HG03565 (cell line): ENCODE measurements around the gene CACNA1H.

ENCODE experiments used
- ATAC-seq: cut with Tn5 transposase; IDR thresholded peaks from one replicate; pipeline ENCODE4 v1.9.1; 2021; ENCODE audit warnings: mild to moderate bottlenecking, moderate library complexity; ENCODE audit not compliant: unreplicated experiment

Gene CACNA1H

GRCh38 chr16:1206326-1206725 lies 53.4 kb downstream of the CACNA1H start:
- ATAC-seq = no peak

GRCh38 chr16:1206786-1207185 lies 53.9 kb downstream of the CACNA1H start:
- ATAC-seq = no peak

- ATAC-seq = no peak
Observed at GRCh38 chr16:1208239-1208830, 55.4 kb downstream of the CACNA1H start.

GRCh38 chr16:1209081-1209480 lies 56.2 kb downstream of the CACNA1H start:
- no peak for ATAC-seq

GRCh38 chr16:1210461-1210860 lies 57.6 kb downstream of the CACNA1H start:
- no peak for ATAC-seq

GRCh38 chr16:1211451-1212268 lies 58.8 kb downstream of the CACNA1H start:
- no peak for ATAC-seq

GRCh38 chr16:1212616-1213194 lies 59.8 kb downstream of the CACNA1H start:
- no peak for ATAC-seq

- ATAC-seq = no peak
Observed at GRCh38 chr16:1213231-1213630, 60.3 kb downstream of the CACNA1H start.

GRCh38 chr16:1213796-1214372 lies 61.0 kb downstream of the CACNA1H start:
- ATAC-seq = no peak

- ATAC-seq = no peak
Observed at GRCh38 chr16:1214719-1215118, 61.8 kb downstream of the CACNA1H start.

GRCh38 chr16:1215574-1216295 lies 62.8 kb downstream of the CACNA1H start:
- ATAC-seq = no peak

GRCh38 chr16:1216296-1216619 lies 63.4 kb downstream of the CACNA1H start:
- no peak for ATAC-seq

- ATAC-seq = no peak
Observed at GRCh38 chr16:1216681-1217400, 63.9 kb downstream of the CACNA1H start.

- ATAC-seq = no peak
Observed at GRCh38 chr16:1217526-1217925, 64.6 kb downstream of the CACNA1H start.

GRCh38 chr16:1218061-1218929 lies 65.4 kb downstream of the CACNA1H start:
- ATAC-seq = no peak

- no peak for ATAC-seq
Observed at GRCh38 chr16:1218930-1219611, 66.2 kb downstream of the CACNA1H start.

GRCh38 chr16:1220098-1220728 lies 67.3 kb downstream of the CACNA1H start:
- ATAC-seq = no peak

- ATAC-seq = no peak
Observed at GRCh38 chr16:1220841-1221627, 68.1 kb downstream of the CACNA1H start.
